DMS 273 (cell line): ENCODE measurements around the gene HBG2.
A peak's percentile ranks its signal among the peaks of the same experiment; 100 is the strongest.

Experiments
- DNase-seq: peaks from one replicate; lab custom pipeline; 2025; ENCODE audit not compliant: unreplicated experiment; lab: John Stamatoyannopoulos, UW

Gene HBG2

DNA sequence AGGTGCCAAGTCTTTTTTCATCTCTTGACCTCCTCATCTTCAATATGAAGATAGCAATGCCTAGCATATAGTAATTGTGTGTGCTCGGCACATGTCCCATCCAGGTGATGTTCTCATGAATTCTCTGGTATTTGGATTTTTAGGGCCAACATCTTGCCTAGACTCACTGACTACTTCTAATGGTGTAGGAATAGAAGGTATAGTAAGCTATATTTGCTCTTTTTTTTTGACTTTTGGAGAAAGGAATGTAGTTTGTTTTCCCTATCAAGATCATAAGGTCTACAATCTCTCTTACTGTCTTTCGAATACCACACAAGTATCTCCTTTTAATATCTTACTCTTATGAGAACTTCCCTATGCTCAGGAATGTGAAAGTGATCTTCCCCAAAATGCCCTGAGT is 23.5 kb downstream of the HBG2 start:
- DNase-seq = no peak

DNA sequence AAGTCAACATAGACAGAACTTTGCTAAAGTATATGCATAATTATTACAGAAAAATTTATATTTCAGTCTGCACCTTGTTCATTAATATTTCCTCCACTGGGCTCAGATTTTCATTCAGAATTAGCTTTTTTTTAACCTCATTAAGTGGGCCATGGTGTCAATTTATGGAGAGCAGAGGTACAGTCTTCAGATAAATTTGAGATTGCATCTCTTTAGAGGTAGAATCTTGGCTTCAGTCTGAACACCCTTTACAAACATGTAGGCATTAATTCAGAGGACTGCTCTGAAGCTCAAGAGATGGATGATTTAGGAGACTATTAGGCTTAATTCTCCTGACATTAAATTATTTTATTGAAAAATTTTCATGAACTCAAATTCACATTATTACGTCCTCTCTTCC is 24.3 kb downstream of the HBG2 start:
- no peak for DNase-seq

DNA sequence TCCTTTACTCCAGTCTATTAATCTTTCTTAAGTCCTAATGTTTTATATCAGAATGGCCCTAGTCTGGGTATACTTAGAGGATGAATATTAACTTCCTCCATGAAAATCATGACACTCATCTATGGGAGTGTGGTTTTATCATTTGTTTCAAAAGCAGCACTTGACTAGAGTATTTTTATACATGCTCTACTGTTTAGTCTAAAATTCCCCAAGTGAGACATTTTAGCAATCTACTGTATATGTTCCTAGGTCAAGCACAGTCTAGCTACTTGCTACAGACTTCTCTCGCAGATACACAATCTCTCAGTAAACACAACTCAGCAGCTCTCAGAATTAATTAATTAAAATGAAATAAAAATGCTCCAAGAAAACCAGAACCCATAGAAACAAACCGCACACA is 24.8 kb downstream of the HBG2 start:
- DNase-seq = no peak

DNA sequence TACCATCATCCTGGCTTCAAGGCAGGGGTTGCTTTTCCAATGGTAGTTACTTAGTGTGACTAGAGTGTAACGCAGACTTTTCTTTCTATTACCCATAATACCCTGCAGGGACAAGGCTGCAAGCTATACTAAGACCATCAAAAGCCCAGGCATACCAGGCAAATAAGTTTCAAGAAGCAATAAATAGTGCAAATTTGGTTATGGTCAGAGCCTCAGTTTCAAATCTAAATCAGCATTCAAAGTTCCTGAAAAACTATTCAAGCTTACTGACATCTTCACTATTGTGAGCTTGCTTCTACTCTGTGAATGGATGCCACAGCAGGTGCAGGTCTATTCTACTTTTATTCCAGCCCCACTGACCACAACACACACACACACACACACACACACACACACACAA is 25.2 kb downstream of the HBG2 start:
- DNase-seq = no peak

DNA sequence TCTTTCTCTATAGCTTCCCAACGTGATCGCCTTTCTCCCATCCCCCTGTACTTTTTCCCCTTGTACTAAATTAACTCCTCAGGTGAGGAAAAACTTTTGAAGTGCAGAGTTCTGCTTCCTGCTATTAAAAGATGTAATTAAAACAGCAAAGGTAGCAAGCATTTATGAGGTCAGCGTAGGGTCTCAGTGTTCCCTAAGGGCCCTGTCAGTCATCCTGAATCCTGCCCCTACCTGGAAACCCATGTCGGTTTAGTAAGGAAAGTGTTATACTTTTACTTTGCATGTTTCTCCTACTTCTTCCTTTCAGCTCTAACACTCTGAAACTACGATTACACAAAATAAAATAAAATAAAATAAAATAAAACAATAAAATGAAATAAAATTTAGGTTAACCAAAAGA is 26.5 kb downstream of the HBG2 start:
- DNase-seq = no peak

DNA sequence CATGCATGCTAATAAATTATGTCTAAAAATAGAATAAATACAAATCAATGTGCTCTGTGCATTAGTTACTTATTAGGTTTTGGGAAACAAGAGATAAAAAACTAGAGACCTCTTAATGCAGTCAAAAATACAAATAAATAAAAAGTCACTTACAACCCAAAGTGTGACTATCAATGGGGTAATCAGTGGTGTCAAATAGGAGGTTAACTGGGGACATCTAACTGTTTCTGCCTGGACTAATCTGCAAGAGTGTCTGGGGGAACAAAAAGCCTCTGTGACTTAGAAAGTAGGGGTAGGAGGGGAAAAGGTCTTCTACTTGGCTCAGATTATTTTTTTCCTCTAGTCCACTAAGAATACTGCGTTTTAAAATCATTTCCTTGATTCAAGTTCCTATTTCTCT is 26.9 kb downstream of the HBG2 start:
- DNase-seq = no peak

DNA sequence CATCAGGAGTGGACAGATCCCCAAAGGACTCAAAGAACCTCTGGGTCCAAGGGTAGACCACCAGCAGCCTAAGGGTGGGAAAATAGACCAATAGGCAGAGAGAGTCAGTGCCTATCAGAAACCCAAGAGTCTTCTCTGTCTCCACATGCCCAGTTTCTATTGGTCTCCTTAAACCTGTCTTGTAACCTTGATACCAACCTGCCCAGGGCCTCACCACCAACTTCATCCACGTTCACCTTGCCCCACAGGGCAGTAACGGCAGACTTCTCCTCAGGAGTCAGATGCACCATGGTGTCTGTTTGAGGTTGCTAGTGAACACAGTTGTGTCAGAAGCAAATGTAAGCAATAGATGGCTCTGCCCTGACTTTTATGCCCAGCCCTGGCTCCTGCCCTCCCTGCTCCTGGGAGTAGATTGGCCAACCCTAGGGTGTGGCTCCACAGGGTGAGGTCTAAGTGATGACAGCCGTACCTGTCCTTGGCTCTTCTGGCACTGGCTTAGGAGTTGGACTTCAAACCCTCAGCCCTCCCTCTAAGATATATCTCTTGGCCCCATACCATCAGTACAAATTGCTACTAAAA is 27.8 kb downstream of the HBG2 start, which contains the start of gene HBB:
Gene HBB (minus strand): TSS at position 340 of the 579 bp plus-strand sequence. CDS start 50 bp downstream, at position 290.
- no peak for DNase-seq

DNA sequence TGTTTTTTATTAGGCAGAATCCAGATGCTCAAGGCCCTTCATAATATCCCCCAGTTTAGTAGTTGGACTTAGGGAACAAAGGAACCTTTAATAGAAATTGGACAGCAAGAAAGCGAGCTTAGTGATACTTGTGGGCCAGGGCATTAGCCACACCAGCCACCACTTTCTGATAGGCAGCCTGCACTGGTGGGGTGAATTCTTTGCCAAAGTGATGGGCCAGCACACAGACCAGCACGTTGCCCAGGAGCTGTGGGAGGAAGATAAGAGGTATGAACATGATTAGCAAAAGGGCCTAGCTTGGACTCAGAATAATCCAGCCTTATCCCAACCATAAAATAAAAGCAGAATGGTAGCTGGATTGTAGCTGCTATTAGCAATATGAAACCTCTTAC is 29.1 kb downstream of the HBG2 start:
- DNase-seq = no peak

DNA sequence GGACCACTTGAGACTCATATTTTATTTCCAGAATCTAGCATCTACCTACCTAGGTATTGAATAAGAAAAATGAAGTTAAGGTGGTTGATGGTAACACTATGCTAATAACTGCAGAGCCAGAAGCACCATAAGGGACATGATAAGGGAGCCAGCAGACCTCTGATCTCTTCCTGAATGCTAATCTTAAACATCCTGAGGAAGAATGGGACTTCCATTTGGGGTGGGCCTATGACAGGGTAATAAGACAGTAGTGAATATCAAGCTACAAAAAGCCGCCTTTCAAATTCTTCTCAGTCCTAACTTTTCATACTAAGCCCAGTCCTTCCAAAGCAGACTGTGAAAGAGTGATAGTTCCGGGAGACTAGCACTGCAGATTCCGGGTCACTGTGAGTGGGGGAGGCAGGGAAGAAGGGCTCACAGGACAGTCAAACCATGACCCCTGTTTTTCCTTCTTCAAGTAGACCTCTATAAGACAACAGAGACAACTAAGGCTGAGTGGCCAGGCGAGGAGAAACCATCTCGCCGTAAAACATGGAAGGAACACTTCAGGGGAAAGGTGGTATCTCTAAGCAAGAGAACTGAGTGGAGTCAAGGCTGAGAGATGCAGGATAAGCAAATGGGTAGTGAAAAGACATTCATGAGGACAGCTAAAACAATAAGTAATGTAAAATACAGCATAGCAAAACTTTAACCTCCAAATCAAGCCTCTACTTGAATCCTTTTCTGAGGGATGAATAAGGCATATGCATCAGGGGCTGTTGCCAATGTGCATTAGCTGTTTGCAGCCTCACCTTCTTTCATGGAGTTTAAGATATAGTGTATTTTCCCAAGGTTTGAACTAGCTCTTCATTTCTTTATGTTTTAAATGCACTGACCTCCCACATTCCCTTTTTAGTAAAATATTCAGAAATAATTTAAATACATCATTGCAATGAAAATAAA is 29.8 kb downstream of the HBG2 start:
- DNase-seq = no peak

DNA sequence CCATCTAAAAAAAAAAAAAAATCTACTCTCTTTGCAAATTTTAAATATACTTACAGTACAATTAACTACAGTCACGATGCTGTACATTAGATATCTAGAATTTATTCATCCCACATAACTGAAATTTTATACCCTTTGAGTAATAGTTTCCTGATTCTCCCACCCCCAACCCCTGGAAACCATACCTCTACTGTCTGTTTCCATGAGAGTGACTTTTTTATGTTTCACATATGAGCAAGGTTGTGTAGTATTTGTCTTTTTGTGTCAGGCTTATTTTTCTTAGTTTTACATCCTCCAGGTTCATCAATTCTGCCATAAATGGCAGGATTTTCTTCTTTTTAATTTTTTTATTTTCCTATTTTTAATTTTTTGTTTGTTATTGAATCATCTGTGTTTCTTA is 30.9 kb downstream of the HBG2 start:
- DNase-seq = no peak

DNA sequence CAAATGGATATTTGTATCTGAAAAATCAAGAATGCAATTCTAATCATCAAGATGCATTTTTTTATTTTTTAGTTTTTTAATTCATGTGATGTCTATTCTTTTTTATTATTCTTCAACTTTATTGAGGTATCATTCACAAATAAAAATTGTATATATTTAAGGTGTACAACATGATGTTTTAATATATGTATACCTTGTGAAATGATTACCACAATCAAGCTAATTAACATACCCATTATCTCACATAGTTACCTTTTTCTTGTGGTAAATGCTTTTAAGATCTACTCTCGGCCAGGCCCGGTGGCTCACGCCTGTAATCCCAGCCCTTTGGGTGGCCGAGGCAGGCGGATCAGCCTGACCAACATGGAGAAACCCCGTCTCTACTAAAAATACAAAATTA is 31.4 kb downstream of the HBG2 start:
- DNase-seq = no peak

DNA sequence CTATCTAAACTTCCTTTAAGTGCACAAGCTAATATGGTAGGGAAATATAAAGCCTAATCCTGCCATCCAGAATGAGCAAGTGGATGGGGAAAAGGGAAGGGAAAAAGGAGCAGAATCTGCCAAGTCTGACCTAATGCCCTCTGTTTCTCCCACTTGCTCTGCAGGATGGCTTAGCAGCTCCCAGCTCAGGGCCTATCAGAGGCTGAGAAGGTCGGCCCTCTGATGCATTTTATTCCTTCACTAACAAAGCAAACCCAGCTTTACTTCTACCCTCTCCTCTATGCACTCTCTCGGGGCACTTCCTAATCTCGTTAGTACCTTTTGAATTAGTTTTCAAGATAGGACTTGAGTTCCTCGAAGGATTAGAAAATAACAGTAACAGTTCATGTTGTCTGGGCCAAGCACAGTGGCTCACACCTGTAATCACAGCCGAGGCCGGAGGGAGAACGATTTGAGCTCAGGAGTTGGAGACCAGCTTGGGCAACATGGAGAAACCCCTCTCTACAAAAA is 44.1 kb downstream of the HBG2 start:
- no peak for DNase-seq

DNA sequence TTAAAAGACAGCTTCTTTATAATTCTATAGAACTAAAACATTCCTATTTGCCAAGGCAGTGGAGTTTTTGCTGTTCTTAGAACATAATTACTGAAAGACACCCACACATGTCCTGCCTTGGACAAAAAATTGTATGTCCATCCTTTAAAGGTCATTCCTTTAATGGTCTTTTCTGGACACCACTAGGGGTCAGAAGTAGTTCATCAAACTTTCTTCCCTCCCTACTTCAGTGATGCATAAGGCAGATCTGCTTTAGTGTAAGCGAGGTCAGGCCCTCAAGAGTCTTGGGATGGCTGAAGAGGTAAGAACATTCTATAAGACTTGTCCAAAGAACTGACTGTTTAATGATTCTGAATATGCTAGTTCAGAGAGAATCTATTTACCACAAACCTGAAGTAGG is 49.8 kb downstream of the HBG2 start:
- peak; percentile 31 for DNase-seq

DNA sequence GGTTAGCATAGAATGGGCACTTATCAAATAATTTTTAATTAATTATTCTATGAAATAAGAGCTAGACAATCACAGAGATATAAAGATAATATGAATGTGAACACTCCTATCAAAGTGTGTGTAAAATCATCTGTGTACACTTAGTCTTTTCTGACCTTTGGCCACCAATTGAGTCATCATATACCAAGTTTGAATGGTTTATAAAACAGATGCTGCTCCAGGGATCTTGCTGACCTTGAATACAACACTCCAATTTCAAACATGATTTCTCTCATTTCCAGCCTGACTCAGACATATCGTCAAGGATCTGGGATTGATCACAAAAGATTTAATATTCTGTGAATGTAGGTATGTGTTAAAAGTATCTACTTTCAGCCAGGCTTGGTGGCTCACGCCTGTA is 51.2 kb downstream of the HBG2 start:
- DNase-seq = no peak
